ENCODE measurements around the gene MAEA.
"Not testable (repeated sequence)": the region's sequence is repeated elsewhere in the genome, so short reads cannot be mapped to it uniquely, and the experiment has no call there.

Gene MAEA

GRCh38 chr4:1291091-1291490 is 1.4 kb downstream of the MAEA start:
- H3K9me3 ChIP-seq (ENCODE audit: control insufficient read depth, insufficient read depth, low read length) = peaks cover 4% of the 10 kb centered on the region
- H3K36me3 ChIP-seq (ENCODE audit: control insufficient read depth, insufficient read depth, low read length) = no peaks in the 10 kb centered on the region

GRCh38 chr4:1291996-1292702 is 2.5 kb downstream of the MAEA start:
- H3K4me3 ChIP-seq (ENCODE audit: low read depth, low read length) = no peak overlapping the region
- H3K27me3 ChIP-seq (ENCODE audit: control insufficient read depth, insufficient read depth, low read length) = no peaks in the 10 kb centered on the region
- H3K4me1 ChIP-seq (ENCODE audit: control insufficient read depth, insufficient read depth, low read length) = peaks cover 2% of the 10 kb centered on the region
- no peaks in the 10 kb centered on the region for H3K9me3 ChIP-seq (ENCODE audit: control insufficient read depth, insufficient read depth, low read length)
- peaks cover 3% of the 10 kb centered on the region for H3K36me3 ChIP-seq (ENCODE audit: control insufficient read depth, insufficient read depth, low read length)
- peak overlapping the region; percentile 54 for H3K9ac ChIP-seq (ENCODE audit: low read depth, low read length)

More at GRCh38 chr4:1291091-1291490, 1.4 kb downstream of the MAEA start:
- H3K4me3 ChIP-seq (ENCODE audit: low read depth, low read length) = peak overlapping the region; percentile 89
- H3K9ac ChIP-seq (ENCODE audit: low read depth, low read length) = peak overlapping the region; percentile 85
- H3K4me1 ChIP-seq (ENCODE audit: control insufficient read depth, insufficient read depth, low read length) = peaks cover 2% of the 10 kb centered on the region
- no peaks in the 10 kb centered on the region for H3K27me3 ChIP-seq (ENCODE audit: control insufficient read depth, insufficient read depth, low read length)

- H3K27me3 ChIP-seq (ENCODE audit: control insufficient read depth, insufficient read depth, low read length); H3K36me3 ChIP-seq (ENCODE audit: control insufficient read depth, insufficient read depth, low read length); H3K4me1 ChIP-seq (ENCODE audit: control insufficient read depth, insufficient read depth, low read length); H3K9me3 ChIP-seq (ENCODE audit: control insufficient read depth, insufficient read depth, low read length); H3K4me3 ChIP-seq (ENCODE audit: low read depth, low read length): not testable (repeated sequence)
- peak overlapping the region; percentile 54 for H3K9ac ChIP-seq (ENCODE audit: low read depth, low read length)
These were observed 3.0 kb downstream of the MAEA start for GRCh38 chr4:1292703-1293011.

- H3K9ac ChIP-seq (ENCODE audit: low read depth, low read length) = peak overlapping the region; percentile 42
- no peaks in the 10 kb centered on the region for H3K9me3 ChIP-seq (ENCODE audit: control insufficient read depth, insufficient read depth, low read length)
- no peak overlapping the region for H3K4me3 ChIP-seq (ENCODE audit: low read depth, low read length)
- H3K36me3 ChIP-seq (ENCODE audit: control insufficient read depth, insufficient read depth, low read length) = peaks cover 13% of the 10 kb centered on the region
- H3K4me1 ChIP-seq (ENCODE audit: control insufficient read depth, insufficient read depth, low read length) = peaks cover 2% of the 10 kb centered on the region
- H3K27me3 ChIP-seq (ENCODE audit: control insufficient read depth, insufficient read depth, low read length) = no peaks in the 10 kb centered on the region
These were observed 3.8 kb downstream of the MAEA start for GRCh38 chr4:1293531-1293941.

- Histone ChIP-seq H3K4me3 (ENCODE audit: low read depth, low read length) (no peak overlapping the region), H3K36me3 (ENCODE audit: control insufficient read depth, insufficient read depth, low read length) (peaks cover 13% of the 10 kb centered on the region), H3K4me1 (ENCODE audit: control insufficient read depth, insufficient read depth, low read length) (peaks cover 2% of the 10 kb centered on the region), H3K27me3 (ENCODE audit: control insufficient read depth, insufficient read depth, low read length) (no peaks in the 10 kb centered on the region), H3K9ac (ENCODE audit: low read depth, low read length) (no peak overlapping the region), H3K9me3 (ENCODE audit: control insufficient read depth, insufficient read depth, low read length) (no peaks in the 10 kb centered on the region)
These were observed 4.3 kb downstream of the MAEA start for GRCh38 chr4:1293991-1294390.

DNA sequence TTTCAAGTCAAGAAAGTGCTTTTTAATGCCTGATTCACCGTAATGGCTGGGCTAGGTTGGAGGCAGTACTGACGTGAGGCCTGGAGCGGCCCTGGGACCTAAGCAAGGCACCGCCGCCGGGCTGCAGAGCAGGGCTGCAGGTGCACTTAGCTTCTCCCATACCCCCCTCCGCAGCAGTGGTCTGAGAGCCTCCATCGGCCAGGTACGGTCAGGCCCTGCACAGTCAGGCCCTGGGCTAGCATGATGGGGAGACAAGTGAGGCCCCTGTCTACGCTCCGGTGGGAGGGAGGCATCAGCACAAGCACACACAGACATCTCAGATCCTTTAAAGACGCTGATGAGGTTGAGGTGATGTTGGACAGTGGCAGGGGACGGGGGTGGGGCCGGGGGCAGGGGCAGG is 4.7 kb downstream of the MAEA start:
- Histone ChIP-seq H3K4me3 (ENCODE audit: low read depth, low read length) (no peak overlapping the region), H3K4me1 (ENCODE audit: control insufficient read depth, insufficient read depth, low read length) (peaks cover 2% of the 10 kb centered on the region), H3K27me3 (ENCODE audit: control insufficient read depth, insufficient read depth, low read length) (no peaks in the 10 kb centered on the region), H3K9me3 (ENCODE audit: control insufficient read depth, insufficient read depth, low read length) (no peaks in the 10 kb centered on the region), H3K36me3 (ENCODE audit: control insufficient read depth, insufficient read depth, low read length) (peaks cover 14% of the 10 kb centered on the region), H3K9ac (ENCODE audit: low read depth, low read length) (no peak overlapping the region)

DNA sequence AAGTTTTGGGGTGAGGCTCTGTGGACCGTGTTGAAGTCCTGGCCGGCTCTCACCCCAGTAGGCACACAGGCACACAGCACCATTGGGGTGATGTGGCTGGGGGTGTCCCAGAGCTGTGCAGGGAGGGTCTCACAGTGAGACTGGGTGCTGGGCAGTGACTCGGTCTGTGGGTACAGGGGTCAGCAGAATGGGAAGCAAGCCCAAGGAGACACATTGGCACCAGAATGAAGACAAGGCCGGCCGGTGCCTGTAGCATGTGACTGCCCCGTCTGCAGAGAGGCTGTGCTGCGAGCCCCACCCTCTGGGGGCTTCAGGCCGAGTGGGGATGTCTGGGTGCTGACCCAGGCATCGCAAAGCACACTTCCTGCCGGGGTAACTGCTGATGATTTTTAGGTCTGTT is 5.2 kb downstream of the MAEA start:
- no peak overlapping the region for H3K4me3 ChIP-seq (ENCODE audit: low read depth, low read length)
- H3K27me3 ChIP-seq (ENCODE audit: control insufficient read depth, insufficient read depth, low read length) = no peaks in the 10 kb centered on the region
- H3K36me3 ChIP-seq (ENCODE audit: control insufficient read depth, insufficient read depth, low read length) = peaks cover 18% of the 10 kb centered on the region
- H3K4me1 ChIP-seq (ENCODE audit: control insufficient read depth, insufficient read depth, low read length) = peaks cover 2% of the 10 kb centered on the region
- no peaks in the 10 kb centered on the region for H3K9me3 ChIP-seq (ENCODE audit: control insufficient read depth, insufficient read depth, low read length)
- H3K9ac ChIP-seq (ENCODE audit: low read depth, low read length) = no peak overlapping the region

DNA sequence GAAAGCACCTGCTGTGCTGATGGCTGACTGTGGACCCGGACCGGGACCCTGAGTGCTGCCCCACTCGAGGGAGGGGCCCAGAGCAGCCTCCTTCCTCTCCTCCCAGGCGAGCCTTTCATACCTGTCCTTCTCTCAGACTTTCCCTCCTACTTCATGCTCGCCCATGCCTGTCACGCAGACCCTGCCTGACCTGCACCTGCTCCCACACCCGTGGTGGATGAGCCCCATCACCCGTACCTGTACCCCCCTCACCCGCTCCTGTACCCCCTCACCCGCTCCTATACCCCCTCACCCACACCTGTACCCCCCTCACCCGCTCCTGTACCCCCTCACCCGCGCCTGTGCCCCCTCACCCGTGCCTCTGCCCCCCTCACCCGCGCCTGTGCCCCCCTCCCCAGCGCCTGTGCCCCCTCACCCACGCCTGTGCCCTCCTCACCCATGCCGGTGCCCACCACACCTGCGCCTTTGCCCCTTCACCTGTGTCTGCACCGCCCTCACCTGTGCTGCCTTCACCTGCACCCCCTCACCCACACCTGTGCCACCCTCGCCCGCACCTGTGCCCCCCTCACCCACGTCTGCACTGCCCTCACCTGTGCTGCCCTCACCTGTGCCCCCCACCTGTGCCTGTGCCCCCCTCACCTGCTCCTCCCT is 5.8 kb downstream of the MAEA start:
- H3K9ac ChIP-seq (ENCODE audit: low read depth, low read length) = no peak overlapping the region
- H3K4me1 ChIP-seq (ENCODE audit: control insufficient read depth, insufficient read depth, low read length) = peaks cover 2% of the 10 kb centered on the region
- peaks cover 24% of the 10 kb centered on the region for H3K36me3 ChIP-seq (ENCODE audit: control insufficient read depth, insufficient read depth, low read length)
- no peaks in the 10 kb centered on the region for H3K27me3 ChIP-seq (ENCODE audit: control insufficient read depth, insufficient read depth, low read length)
- no peak overlapping the region for H3K4me3 ChIP-seq (ENCODE audit: low read depth, low read length)
- H3K9me3 ChIP-seq (ENCODE audit: control insufficient read depth, insufficient read depth, low read length) = no peaks in the 10 kb centered on the region

GRCh38 chr4:1296324-1297022 is 6.8 kb downstream of the MAEA start:
- Histone ChIP-seq H3K4me1 (ENCODE audit: control insufficient read depth, insufficient read depth, low read length) (peaks cover 2% of the 10 kb centered on the region), H3K4me3 (ENCODE audit: low read depth, low read length) (no peak overlapping the region), H3K27me3 (ENCODE audit: control insufficient read depth, insufficient read depth, low read length) (no peaks in the 10 kb centered on the region), H3K9me3 (ENCODE audit: control insufficient read depth, insufficient read depth, low read length) (no peaks in the 10 kb centered on the region), H3K9ac (ENCODE audit: low read depth, low read length) (no peak overlapping the region), H3K36me3 (ENCODE audit: control insufficient read depth, insufficient read depth, low read length) (peaks cover 27% of the 10 kb centered on the region)

GRCh38 chr4:1297023-1297395 is 7.3 kb downstream of the MAEA start:
- H3K36me3 ChIP-seq (ENCODE audit: control insufficient read depth, insufficient read depth, low read length) = peaks cover 27% of the 10 kb centered on the region
- H3K4me3 ChIP-seq (ENCODE audit: low read depth, low read length) = no peak overlapping the region
- H3K9ac ChIP-seq (ENCODE audit: low read depth, low read length) = no peak overlapping the region
- H3K27me3 ChIP-seq (ENCODE audit: control insufficient read depth, insufficient read depth, low read length) = no peaks in the 10 kb centered on the region
- H3K4me1 ChIP-seq (ENCODE audit: control insufficient read depth, insufficient read depth, low read length) = peaks cover 2% of the 10 kb centered on the region
- H3K9me3 ChIP-seq (ENCODE audit: control insufficient read depth, insufficient read depth, low read length) = no peaks in the 10 kb centered on the region

DNA sequence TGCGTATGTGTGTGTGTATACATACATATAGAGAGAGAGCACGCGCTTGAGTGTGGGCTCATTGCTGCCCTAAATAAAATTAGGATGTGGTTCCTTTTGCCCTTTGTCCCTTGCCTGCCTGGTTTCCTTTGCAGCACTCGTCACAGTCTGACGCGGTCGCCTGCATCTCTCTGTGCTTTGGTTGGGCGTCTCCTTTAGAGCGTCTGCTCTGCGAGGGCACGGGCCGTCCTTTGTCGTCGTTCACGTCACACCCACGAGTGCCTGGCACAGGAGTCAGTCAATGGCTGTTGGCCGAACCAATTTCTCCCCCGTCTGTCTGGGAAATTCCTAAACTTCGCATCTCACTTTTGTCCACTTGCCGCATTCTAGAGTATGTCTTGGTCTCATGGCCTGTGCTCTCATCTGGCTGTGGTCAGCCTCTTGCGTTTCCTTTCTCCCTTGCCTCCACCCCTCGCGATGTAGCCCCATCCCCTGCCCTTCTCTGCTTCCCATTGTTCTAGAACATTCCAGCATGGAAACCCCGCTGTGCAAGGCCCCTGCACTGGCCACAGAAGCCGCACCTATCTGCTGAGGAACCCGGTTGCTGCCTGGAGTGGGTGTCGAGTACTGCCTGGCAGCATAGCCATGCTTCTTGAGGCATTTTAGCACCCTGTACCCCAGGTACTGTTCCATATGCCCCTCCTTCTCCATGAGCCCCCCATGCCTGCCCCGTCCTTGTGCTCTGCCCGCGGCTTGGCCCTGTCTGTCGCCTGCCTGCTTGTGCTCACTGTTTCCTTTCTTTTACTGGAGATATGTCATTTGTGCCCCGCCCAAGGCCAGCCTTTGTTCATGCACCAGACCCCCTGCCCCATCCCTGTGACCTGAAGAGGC is 8.0 kb downstream of the MAEA start:
- peaks cover 27% of the 10 kb centered on the region for H3K36me3 ChIP-seq (ENCODE audit: control insufficient read depth, insufficient read depth, low read length)

More for the DNA sequence above, 8.0 kb downstream of the MAEA start:
- Histone ChIP-seq H3K4me3 (ENCODE audit: low read depth, low read length) (no peak overlapping the region), H3K9me3 (ENCODE audit: control insufficient read depth, insufficient read depth, low read length) (no peaks in the 10 kb centered on the region), H3K27me3 (ENCODE audit: control insufficient read depth, insufficient read depth, low read length) (no peaks in the 10 kb centered on the region), H3K4me1 (ENCODE audit: control insufficient read depth, insufficient read depth, low read length) (peaks cover 2% of the 10 kb centered on the region), H3K9ac (ENCODE audit: low read depth, low read length) (no peak overlapping the region)
